Renal cortex interstitium (tissue), 11 donors: ENCODE data around the gene GASK1B. TPM values are rescaled to one million over a fixed set of nuclear protein-coding genes. Genes with fewer than 3 reads are reported as not detected.
A peak's percentile ranks its signal among the peaks of the same experiment; 100 is the strongest.

Experiments
- DNase-seq, 11 donors: peaks; one replicate each; pipeline ENCODE4 v3.0.0-alpha.2; 2013; ENCODE audit warnings: low read depth in 9 of 11, low spot score in 4 of 11; ENCODE audit errors: extremely low read depth in 1 of 11
- polyA plus RNA-seq, 3 donors: library from polyadenylated mRNA; unstranded; fragments of 120-200 nt; gene quantifications; one replicate each; pipeline ENCODE4 v1.2.1, GENCODE V29; 2013; ENCODE audit not compliant: insufficient read length in 3 of 3

Gene GASK1B
- polyA plus RNA-seq, 3 donors = 27.2 to 37.4 (median 36.1) TPM

GRCh38 chr4:158193171-158193749 is 20.4 kb upstream of the GASK1B start:
- DNase-seq = no peak

DNA sequence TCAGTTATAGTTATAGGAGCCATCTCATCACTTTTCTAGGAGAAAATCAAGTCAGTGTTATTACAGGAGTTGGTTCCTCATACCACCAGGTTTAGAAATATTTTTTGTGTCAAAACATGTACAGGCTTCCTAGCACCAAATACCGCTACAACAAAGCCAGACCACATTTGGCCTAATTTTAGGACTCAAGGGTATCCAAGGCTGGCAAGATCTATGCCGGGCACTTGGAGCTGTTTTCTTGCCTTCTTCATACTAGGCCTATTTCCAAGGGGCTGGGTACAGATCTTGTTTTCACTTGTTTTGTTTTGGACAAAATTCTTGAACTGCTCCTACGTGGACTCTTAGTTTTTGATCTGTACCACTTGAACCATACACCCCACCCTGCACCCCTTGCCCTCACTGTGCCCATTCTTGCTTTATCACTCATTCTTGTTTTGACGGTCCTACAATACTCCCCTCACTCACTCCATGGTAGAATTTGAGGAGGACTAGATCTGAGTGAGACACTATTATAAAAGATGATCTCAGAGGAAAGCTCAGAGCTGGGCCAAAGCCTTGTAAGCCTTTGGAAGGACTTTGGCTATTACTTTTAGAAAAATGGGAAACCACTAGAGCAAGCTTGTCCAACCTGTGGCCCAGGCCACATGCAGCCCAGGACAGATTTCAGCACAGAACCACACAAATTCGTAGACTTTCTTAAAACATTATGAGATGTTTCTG is 19.8 kb upstream of the GASK1B start:
- no peak for DNase-seq

DNA sequence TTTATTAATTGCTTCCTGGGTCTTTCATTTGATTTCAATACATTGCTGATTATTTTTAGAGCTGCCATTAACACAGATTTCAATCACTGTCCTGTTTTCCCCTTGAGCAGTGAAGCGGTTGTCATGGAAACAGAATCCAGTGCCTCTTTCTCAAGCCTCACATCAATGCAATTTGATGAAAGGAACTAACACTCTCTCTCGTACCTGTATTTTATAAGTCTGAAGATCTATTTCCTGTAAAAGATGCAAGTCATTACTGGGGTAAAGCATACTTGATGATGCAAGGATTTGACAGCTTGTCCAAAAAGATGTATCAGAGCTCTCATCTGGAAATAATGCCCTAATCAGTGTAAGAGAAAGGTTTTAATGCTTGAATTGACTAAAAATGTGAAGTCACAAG is 17.9 kb upstream of the GASK1B start:
- no peak for DNase-seq

GRCh38 chr4:158189422-158189821 is 16.6 kb upstream of the GASK1B start:
- no peak for DNase-seq

DNA sequence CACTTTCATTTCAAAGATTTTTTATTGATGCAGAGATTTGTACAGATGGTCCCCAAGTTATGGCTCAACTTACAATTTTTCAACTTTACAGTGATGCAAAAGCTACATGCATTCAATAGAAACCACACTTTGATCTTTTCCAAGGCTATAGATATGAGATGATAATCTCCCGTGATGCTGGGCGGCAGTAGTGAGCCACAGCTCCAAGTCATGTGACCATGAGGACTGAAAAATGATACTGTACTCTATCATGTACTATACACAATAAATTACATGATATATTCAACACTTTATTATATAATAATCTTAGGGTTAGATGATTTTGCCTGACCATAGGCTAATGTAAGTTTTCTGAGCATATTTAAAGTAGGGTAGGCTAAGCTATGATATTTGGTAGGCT is 14.0 kb upstream of the GASK1B start:
- DNase-seq = no peak

DNA sequence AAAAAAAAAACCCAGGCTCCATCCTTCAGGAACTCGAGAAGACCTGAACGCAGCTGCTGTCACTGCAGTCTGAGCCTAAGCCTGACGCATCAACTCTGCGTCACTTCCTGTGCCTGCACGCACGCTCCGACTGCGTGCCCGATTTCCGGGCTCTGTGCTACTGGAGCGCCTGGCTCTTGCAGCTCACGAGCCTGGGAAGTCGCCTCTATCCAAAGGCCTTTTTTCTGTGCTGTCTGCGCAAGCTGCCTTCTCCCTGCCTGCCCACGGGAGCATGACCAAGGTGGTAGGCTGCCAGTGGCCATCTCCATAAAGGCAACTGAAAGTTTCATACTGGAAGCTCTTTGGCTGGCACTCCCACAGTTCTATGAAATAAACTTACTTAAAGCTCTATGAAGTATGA is 9.9 kb upstream of the GASK1B start:
- DNase-seq = no peak

GRCh38 chr4:158181906-158182305 is 9.1 kb upstream of the GASK1B start:
- DNase-seq = no peak

- no peak for DNase-seq
Observed at GRCh38 chr4:158179465-158179864, 6.6 kb upstream of the GASK1B start.

GRCh38 chr4:158176776-158177175 is 4.0 kb upstream of the GASK1B start:
- DNase-seq = no peak

GRCh38 chr4:158176108-158176507 is 3.3 kb upstream of the GASK1B start:
- no peak for DNase-seq

GRCh38 chr4:158170691-158171561 is 1.9 kb downstream of the GASK1B start:
- no peak for DNase-seq

- DNase-seq = peak in 1 of 11 donors; percentile 29
Observed at GRCh38 chr4:158169931-158170690, 2.7 kb downstream of the GASK1B start.

GRCh38 chr4:158169506-158169905 is 3.3 kb downstream of the GASK1B start:
- no peak for DNase-seq

DNA sequence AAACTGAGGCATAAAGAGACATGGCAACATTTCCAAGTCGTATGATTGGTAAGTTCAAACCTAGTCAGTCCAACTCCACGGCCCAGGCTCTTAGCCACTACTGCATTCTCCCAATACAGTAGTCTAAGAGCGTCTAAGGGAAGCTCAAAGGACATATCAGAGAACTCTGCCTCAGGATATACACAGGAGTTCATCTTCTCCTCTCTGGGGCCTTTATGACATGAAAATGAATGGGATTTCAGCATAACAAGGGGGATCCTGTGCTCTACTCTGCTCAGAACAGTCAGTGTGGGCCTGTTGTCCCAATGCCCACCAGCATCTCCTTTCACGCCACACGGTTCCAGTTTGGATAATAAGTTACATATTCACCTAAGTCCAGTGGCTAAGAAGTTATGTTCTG is 4.2 kb downstream of the GASK1B start:
- DNase-seq = no peak

DNA sequence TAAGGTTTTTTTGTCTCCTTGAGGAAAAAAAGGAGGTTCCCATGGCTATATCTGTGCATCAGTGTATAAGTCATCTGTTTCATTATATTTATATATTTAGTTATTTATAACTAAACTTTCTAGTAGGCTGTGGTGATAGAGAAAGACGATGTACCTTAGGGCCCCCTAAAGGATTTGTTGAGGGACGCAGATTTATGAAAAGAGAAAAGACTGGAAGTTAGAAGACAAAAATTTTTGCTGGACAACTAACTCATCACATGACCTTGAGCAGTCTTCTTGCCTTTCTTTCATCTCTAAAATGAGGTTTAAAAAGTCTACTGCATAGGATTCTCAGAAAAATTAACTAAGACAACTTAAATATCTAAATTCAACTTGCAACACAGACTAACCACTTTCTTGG is 6.1 kb downstream of the GASK1B start:
- DNase-seq = no peak

- no peak for DNase-seq
Observed at GRCh38 chr4:158164768-158165213, 8.0 kb downstream of the GASK1B start.

DNA sequence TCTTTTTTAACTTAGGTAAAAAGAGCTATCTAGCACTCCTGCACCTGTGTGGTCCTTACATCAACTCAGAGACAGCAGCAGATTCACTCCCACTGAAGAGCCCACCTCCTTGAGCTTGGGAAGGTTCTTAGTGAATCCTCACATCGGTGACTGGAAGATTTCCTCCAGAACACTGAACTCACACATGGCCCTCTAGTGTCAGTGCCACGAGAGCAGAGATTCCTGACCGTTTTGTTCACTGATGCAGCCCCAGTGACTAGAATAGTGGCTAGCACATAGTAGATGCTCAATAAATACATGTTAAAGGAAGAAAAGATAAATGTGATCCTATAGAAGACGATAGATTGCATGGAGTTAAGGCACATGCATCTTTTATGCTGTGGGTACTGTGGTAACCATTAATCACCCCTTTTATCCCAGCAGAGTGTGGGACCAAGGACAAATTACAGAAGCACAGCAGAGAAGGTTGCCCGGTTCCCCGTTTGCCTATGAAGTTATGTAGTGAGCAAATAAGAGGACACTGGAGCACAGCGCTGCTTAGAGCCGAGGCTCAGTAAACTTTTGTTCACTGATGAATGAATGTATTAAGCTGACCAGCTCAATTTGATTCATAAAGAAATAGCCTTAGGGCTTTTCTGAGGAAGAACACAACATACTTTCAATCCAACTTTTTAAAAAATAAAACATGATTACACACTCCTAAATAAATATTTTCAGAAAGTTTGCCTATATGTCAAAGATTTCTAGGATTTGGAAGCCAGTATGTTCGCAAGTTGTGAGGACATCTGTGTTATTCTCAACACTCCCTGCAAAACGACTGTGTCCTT is 8.7 kb downstream of the GASK1B start:
- DNase-seq = no peak

GRCh38 chr4:158162631-158163030 is 10.2 kb downstream of the GASK1B start:
- no peak for DNase-seq
